ENCODE results near the gene METAP1D.

GRCh38 chr2:172080641-172081220, 81.0 kb downstream of the METAP1D start:
- no peak for TF ChIP-seq EZH2phosphoT487 (IDR thresholded peaks at IDR 0.05; ENCODE audit: borderline replicate concordance, low read depth)
- TF ChIP-seq RXRA (IDR thresholded peaks at IDR 0.05; ENCODE audit: borderline replicate concordance, low read depth): no peak
- no peak for TF ChIP-seq CTCF (IDR thresholded peaks at IDR 0.05)

Measured in SK-N-SH (cell line).